ENCODE measurements around the gene METTL25B.
"Not testable (repeated sequence)": the region's sequence is repeated elsewhere in the genome, so short reads cannot be mapped to it uniquely, and the experiment has no call there.

METTL25B gene

DNA sequence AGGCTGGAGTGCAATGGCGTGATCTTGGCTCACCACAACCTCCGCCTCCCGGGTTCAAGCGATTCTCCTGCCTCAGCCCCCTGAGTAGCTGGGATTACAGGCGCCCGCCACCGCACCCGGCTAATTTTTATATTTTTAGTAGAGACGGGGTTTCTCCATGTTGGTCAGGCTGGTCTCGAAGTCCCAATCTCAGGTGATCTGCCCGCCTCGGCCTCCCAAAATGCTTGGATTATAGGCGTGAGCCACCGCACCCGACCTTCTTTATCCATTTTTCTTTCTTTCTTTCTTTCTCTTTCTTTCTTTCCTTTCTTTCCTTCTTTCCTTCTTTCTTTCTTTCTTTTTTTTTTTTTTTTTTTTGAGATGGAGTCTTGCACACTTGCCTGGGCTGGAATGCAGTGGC lies 36.9 kb downstream of the METTL25B start:
- not testable (repeated sequence) for H2AK5ac ChIP-seq (ENCODE audit: low read length); H2BK120ac ChIP-seq (ENCODE audit: insufficient read depth, low read length, poor library complexity); H2BK12ac ChIP-seq (ENCODE audit: low read length); H3K4me3 ChIP-seq (ENCODE audit: low read depth, low read length); H3K9ac ChIP-seq (ENCODE audit: low read length); H3K27ac ChIP-seq (ENCODE audit: low read depth, low read length); H3K4me2 ChIP-seq (ENCODE audit: low read length); H3K23ac ChIP-seq (ENCODE audit: low read length); H4K12ac ChIP-seq (ENCODE audit: low read depth, low read length); DNase-seq; H2BK5ac ChIP-seq (ENCODE audit: low read depth, low read length, poor library complexity); H3K27me3 ChIP-seq (ENCODE audit: insufficient read depth, low read length); H3K9me3 ChIP-seq (ENCODE audit: insufficient read depth, low read depth, low read length); H4K91ac ChIP-seq (ENCODE audit: low read depth, low read length); H3K36me3 ChIP-seq (ENCODE audit: control insufficient read depth in 1 of 2, insufficient read depth in 2 of 2, low read length in 2 of 2); H3K18ac ChIP-seq (ENCODE audit: low read length); H3K14ac ChIP-seq (ENCODE audit: low read length); H3K4ac ChIP-seq (ENCODE audit: low read depth, low read length); H4K8ac ChIP-seq (ENCODE audit: low read depth, low read length); H2AFZ ChIP-seq (ENCODE audit: insufficient read depth, low read length, poor library complexity)
- Histone ChIP-seq H3K79me2 (ENCODE audit: control insufficient read depth, insufficient read depth, low read length, poor library complexity) (peaks cover 14% of the 10 kb centered on the region), H3K79me1 (ENCODE audit: low read length) (peaks cover 12% of the 10 kb centered on the region), H3K4me1 (ENCODE audit: control insufficient read depth in 1 of 2, insufficient read depth in 2 of 2, low read length in 2 of 2) (peaks cover 5 to 10% of the 10 kb centered on the region in 2 experiments)
- no CpG with 5 or more reads among the region's 15 CpGs for WGBS (ENCODE audit: extremely low coverage, insufficient coverage, insufficient read length)

DNA sequence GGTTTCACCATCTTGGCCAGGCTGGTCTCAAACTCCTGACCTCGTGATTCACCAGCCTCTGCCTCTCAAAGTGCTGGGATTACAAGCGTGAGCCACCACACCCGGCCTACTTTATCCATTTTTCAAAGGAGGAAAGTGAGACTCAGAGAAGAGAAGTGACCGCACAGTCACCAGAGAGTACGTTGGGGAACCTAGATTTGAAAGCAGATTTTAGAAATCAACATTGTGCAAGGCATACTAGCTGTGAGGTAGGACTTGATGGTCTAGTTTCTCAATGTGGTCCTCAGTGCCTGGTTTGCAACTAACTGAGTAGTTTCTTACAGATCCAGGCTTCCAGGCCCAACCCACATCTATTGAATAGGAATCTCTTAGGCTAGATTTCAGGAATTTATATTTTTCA lies 37.4 kb downstream of the METTL25B start:
- Histone ChIP-seq H3K27ac (ENCODE audit: low read depth, low read length) (no peak overlapping the region), H3K27me3 (ENCODE audit: insufficient read depth, low read length) (no peaks in the 10 kb centered on the region), H3K79me1 (ENCODE audit: low read length) (peaks cover 12% of the 10 kb centered on the region), H2BK12ac (ENCODE audit: low read length) (no peak overlapping the region), H4K12ac (ENCODE audit: low read depth, low read length) (no peak overlapping the region), H2AK5ac (ENCODE audit: low read length) (no peak overlapping the region), H3K36me3 (ENCODE audit: control insufficient read depth in 1 of 2, insufficient read depth in 2 of 2, low read length in 2 of 2) (peaks cover 2% of the 10 kb centered on the region in 2 experiments), H3K23ac (ENCODE audit: low read length) (no peak overlapping the region), H2AFZ (ENCODE audit: insufficient read depth, low read length, poor library complexity) (no peak overlapping the region), H3K18ac (ENCODE audit: low read length) (no peak overlapping the region), H3K9ac (ENCODE audit: low read length) (no peak overlapping the region), H2BK120ac (ENCODE audit: insufficient read depth, low read length, poor library complexity) (no peak overlapping the region), H3K4ac (ENCODE audit: low read depth, low read length) (no peak overlapping the region), H4K8ac (ENCODE audit: low read depth, low read length) (no peak overlapping the region), H3K14ac (ENCODE audit: low read length) (no peak overlapping the region), H4K91ac (ENCODE audit: low read depth, low read length) (no peak overlapping the region), H3K4me2 (ENCODE audit: low read length) (no peak overlapping the region), H2BK5ac (ENCODE audit: low read depth, low read length, poor library complexity) (no peak overlapping the region), H3K79me2 (ENCODE audit: control insufficient read depth, insufficient read depth, low read length, poor library complexity) (peaks cover 14% of the 10 kb centered on the region), H3K9me3 (ENCODE audit: insufficient read depth, low read depth, low read length) (no peaks in the 10 kb centered on the region), H3K4me3 (ENCODE audit: low read depth, low read length) (no peak overlapping the region), H3K4me1 (ENCODE audit: control insufficient read depth in 1 of 2, insufficient read depth in 2 of 2, low read length in 2 of 2) (peaks cover 5 to 10% of the 10 kb centered on the region in 2 experiments)
- WGBS (ENCODE audit: extremely low coverage, insufficient coverage, insufficient read length): no CpG with 5 or more reads among the region's 5 CpGs
- DNase-seq: no peak

DNA sequence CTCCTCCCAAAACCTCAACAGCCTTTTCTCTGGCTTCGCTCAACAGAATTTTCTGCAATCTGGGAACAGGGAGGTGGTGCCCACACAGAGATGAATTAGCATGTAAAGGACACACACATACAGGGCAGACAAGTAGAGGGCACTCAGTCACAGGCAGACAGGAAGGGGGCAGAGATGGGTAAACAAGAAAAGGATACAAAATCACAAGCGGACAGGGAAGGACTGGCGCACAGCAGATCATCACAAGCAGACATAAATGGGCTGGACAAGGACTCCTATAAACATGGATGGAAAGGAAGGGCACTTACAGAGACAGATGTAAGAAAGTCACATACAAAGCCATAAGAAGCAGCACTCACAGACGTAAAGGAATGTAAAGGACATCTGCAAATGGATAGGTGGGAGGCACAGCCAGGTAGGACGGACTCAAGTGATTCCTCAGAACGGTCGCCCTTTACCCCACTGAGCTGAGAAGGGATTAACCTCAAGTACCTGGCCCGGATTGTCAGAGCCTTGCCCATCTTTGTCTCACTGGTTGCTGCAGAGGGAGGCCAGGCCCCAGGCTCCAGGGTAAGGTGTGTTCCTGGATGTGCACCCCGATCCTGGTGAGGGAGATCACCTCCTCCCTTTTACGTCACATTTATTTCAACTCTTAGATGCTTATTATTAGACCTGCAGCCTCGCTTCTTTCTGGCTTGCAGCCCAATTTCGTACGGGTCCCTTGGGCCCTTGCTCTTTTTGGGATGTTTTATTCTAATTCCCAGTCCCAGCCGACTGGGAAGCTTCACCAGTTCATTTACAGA lies 38.2 kb downstream of the METTL25B start:
- peak; percentile 7 to 42 for DNase-seq
- H3K4me2 ChIP-seq (ENCODE audit: low read length): peak overlapping the region; percentile 72
- H3K36me3 ChIP-seq (ENCODE audit: control insufficient read depth in 1 of 2, insufficient read depth in 2 of 2, low read length in 2 of 2): peaks cover 6 to 9% of the 10 kb centered on the region in 2 experiments
- H3K27me3 ChIP-seq (ENCODE audit: insufficient read depth, low read length): no peaks in the 10 kb centered on the region
- no CpG with 5 or more reads among the region's 14 CpGs for WGBS (ENCODE audit: extremely low coverage, insufficient coverage, insufficient read length)
- peak overlapping the region; percentile 18 for H3K4ac ChIP-seq (ENCODE audit: low read depth, low read length)
- H3K23ac ChIP-seq (ENCODE audit: low read length): no peak overlapping the region
- H2BK5ac ChIP-seq (ENCODE audit: low read depth, low read length, poor library complexity): peak overlapping the region; percentile 4
- peak overlapping the region; percentile 62 for H3K4me3 ChIP-seq (ENCODE audit: low read depth, low read length)
- peak overlapping the region; percentile 79 for H3K9ac ChIP-seq (ENCODE audit: low read length)
- peak overlapping the region; percentile 43 for H3K27ac ChIP-seq (ENCODE audit: low read depth, low read length)
- no peak overlapping the region for H2AK5ac ChIP-seq (ENCODE audit: low read length)
- H2AFZ ChIP-seq (ENCODE audit: insufficient read depth, low read length, poor library complexity): peak overlapping the region; percentile 24
- peaks cover 12% of the 10 kb centered on the region for H3K79me1 ChIP-seq (ENCODE audit: low read length)
- H3K14ac ChIP-seq (ENCODE audit: low read length): peak overlapping the region; percentile 52
- H3K9me3 ChIP-seq (ENCODE audit: insufficient read depth, low read depth, low read length): no peaks in the 10 kb centered on the region
- peak overlapping the region; percentile 10 for H3K18ac ChIP-seq (ENCODE audit: low read length)
- peak overlapping the region; percentile 55 for H4K12ac ChIP-seq (ENCODE audit: low read depth, low read length)
- H4K8ac ChIP-seq (ENCODE audit: low read depth, low read length): peak overlapping the region; percentile 92
- no peak overlapping the region for H2BK12ac ChIP-seq (ENCODE audit: low read length)
- peaks cover 5 to 10% of the 10 kb centered on the region in 2 experiments for H3K4me1 ChIP-seq (ENCODE audit: control insufficient read depth in 1 of 2, insufficient read depth in 2 of 2, low read length in 2 of 2)
- peaks cover 18% of the 10 kb centered on the region for H3K79me2 ChIP-seq (ENCODE audit: control insufficient read depth, insufficient read depth, low read length, poor library complexity)
- H4K91ac ChIP-seq (ENCODE audit: low read depth, low read length): peak overlapping the region; percentile 71
- H2BK120ac ChIP-seq (ENCODE audit: insufficient read depth, low read length, poor library complexity): peak overlapping the region; percentile 14

DNA sequence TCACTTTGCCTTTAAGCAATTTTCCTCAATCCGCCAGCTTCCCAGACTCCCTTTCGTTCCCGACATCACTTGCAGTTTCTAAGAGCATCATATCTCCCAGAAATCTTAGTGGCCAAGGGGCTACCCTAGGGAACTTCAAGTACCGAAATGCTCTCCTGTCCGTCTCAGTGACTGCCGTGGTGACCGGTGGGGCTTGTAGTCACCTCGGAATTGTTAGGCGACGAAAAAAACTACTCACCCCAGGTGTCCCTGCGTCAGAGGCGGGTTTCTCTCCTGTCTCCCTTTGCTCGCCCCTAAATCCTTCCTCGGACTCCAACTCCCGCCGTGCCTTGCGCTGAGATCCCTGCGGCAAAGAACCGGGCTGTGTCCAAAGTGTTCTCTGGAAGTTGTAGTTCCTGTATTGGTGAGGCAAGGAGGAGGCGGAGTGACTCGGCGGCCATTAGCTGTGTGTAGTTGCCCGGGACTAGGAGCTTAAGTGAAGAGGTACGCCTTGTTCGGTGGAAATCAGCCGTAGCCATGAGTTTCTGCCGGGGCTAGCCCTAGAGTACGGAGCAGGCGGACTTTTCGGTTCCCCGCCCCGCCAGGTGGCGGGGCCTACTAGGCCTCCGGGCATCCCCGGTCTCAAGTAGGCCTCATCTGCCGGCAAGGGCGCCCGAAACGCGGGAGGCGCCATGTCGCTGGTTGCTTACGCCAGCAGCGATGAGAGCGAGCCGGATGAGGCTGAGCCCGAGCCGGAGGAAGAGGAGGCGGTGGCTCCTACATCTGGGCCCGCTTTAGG lies 39.0 kb downstream of the METTL25B start, which contains the start of gene PRCC:
Gene PRCC, plus strand, starts transcription at position 435 of the 778 bp plus-strand sequence. Its CDS starts 237 bp downstream, at position 672.
- peak within 1 kb of the TSS; percentile 91 for H3K4me3 ChIP-seq (ENCODE audit: low read depth, low read length)
- peak within 1 kb of the TSS; percentile 58 for H2AFZ ChIP-seq (ENCODE audit: insufficient read depth, low read length, poor library complexity)
- peaks cover 5 to 10% of the 10 kb centered on the region in 2 experiments for H3K4me1 ChIP-seq (ENCODE audit: control insufficient read depth in 1 of 2, insufficient read depth in 2 of 2, low read length in 2 of 2)
- peak; percentile 99 to 100 for DNase-seq
- H2AK5ac ChIP-seq (ENCODE audit: low read length): peak within 1 kb of the TSS; percentile 89
- no peak within 1 kb of the TSS for H2BK12ac ChIP-seq (ENCODE audit: low read length)
- peak within 1 kb of the TSS; percentile 79 for H2BK5ac ChIP-seq (ENCODE audit: low read depth, low read length, poor library complexity)
- H2BK120ac ChIP-seq (ENCODE audit: insufficient read depth, low read length, poor library complexity): peak within 1 kb of the TSS; percentile 74
- H3K79me2 ChIP-seq (ENCODE audit: control insufficient read depth, insufficient read depth, low read length, poor library complexity): peaks cover 18% of the 10 kb centered on the region
- H3K14ac ChIP-seq (ENCODE audit: low read length): peak within 1 kb of the TSS; percentile 96
- peak within 1 kb of the TSS; percentile 68 for H4K12ac ChIP-seq (ENCODE audit: low read depth, low read length)
- peak within 1 kb of the TSS; percentile 55 for H3K27ac ChIP-seq (ENCODE audit: low read depth, low read length)
- H3K4me2 ChIP-seq (ENCODE audit: low read length): peak within 1 kb of the TSS; percentile 92
- H3K36me3 ChIP-seq (ENCODE audit: control insufficient read depth in 1 of 2, insufficient read depth in 2 of 2, low read length in 2 of 2): peaks cover 6 to 10% of the 10 kb centered on the region in 2 experiments
- peak within 1 kb of the TSS; percentile 85 for H4K91ac ChIP-seq (ENCODE audit: low read depth, low read length)
- no peaks in the 10 kb centered on the region for H3K27me3 ChIP-seq (ENCODE audit: insufficient read depth, low read length)
- no peaks in the 10 kb centered on the region for H3K9me3 ChIP-seq (ENCODE audit: insufficient read depth, low read depth, low read length)
- peak within 1 kb of the TSS; percentile 98 for H3K9ac ChIP-seq (ENCODE audit: low read length)
- no peak within 1 kb of the TSS for H3K23ac ChIP-seq (ENCODE audit: low read length)
- H4K8ac ChIP-seq (ENCODE audit: low read depth, low read length): peak within 1 kb of the TSS; percentile 92
- H3K18ac ChIP-seq (ENCODE audit: low read length): peak within 1 kb of the TSS; percentile 81
- WGBS (ENCODE audit: extremely low coverage, insufficient coverage, insufficient read length): no CpG with 5 or more reads among the region's 50 CpGs
- H3K4ac ChIP-seq (ENCODE audit: low read depth, low read length): peak within 1 kb of the TSS; percentile 87
- peaks cover 12% of the 10 kb centered on the region for H3K79me1 ChIP-seq (ENCODE audit: low read length)
